Cardiac fibroblast (primary cell): ENCODE measurements around the gene MRPL14.

Experiments used
- DNase-seq, 2 donors: peaks; one replicate each; pipeline versions ENCODE4 v3.0.0 to v3.0.0-alpha.2; 2010; ENCODE audit warnings: low read depth in 2 of 2
- H3K4me3 ChIP-seq, 2 donors: replicated peaks in 1 of 2; 1 replicate in 1 of 2; 2 replicates in 1 of 2; pipeline ENCODE4 v1.5.1; 2011; ENCODE audit warnings: low read depth in 2 of 2, low read length in 2 of 2, mild to moderate bottlenecking in 2 of 2, moderate library complexity in 1 of 2
- CTCF ChIP-seq: IDR thresholded peaks from one replicate; pipeline ENCODE4 v1.5.1; 2011; ENCODE audit warnings: low read depth, mild to moderate bottlenecking, low read length, inconsistent platforms

MRPL14 gene

DNA sequence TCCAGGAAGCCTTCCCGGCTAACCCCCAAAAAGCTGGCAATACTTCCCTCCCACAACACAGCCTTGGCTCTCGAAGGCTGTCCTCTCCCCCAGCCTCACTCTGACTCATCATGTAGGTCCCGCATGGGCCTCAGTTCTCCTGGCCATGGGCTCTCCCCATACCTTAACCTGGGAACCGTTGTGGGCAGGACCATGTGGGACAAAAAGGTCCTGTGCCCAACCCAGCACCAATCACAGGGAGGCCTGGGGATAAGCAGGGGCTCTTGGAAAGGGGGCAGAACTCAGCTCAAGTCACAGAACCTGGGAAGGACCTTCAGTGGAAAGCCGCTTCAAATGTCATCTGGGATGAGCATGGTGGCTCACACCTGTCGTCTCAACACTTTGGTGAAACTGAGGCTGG lies 45.5 kb downstream of the MRPL14 start:
- DNase-seq, result no peak
- TF ChIP-seq CTCF, result no peak
- no peak overlapping the region for H3K4me3 ChIP-seq

GRCh38 chr6:44080561-44081521 lies 46.4 kb downstream of the MRPL14 start:
- DNase-seq, result no peak
- TF ChIP-seq CTCF, result no peak
- H3K4me3 ChIP-seq, result no peak overlapping the region

DNA sequence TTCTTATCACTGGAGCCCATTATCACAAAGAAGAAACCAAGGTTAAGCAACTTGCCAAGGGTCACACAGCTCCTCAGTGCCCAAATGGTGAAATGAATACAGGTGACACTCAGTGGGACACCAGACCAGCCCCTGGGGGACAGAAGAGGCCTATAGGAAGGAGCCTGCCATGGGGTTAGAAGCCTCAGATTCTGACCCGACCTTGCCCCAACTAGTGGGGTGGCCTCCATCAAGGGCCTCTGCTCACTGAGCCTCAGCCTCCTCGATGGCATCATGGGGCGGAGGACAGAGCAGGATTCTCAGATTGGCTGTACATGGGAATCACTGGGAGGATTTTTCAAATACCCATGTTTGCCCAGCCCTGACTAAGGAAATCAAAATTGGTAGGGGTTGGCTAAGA lies 47.6 kb downstream of the MRPL14 start:
- DNase-seq, result no peak
- TF ChIP-seq CTCF, result no peak
- no peak overlapping the region for H3K4me3 ChIP-seq

DNA sequence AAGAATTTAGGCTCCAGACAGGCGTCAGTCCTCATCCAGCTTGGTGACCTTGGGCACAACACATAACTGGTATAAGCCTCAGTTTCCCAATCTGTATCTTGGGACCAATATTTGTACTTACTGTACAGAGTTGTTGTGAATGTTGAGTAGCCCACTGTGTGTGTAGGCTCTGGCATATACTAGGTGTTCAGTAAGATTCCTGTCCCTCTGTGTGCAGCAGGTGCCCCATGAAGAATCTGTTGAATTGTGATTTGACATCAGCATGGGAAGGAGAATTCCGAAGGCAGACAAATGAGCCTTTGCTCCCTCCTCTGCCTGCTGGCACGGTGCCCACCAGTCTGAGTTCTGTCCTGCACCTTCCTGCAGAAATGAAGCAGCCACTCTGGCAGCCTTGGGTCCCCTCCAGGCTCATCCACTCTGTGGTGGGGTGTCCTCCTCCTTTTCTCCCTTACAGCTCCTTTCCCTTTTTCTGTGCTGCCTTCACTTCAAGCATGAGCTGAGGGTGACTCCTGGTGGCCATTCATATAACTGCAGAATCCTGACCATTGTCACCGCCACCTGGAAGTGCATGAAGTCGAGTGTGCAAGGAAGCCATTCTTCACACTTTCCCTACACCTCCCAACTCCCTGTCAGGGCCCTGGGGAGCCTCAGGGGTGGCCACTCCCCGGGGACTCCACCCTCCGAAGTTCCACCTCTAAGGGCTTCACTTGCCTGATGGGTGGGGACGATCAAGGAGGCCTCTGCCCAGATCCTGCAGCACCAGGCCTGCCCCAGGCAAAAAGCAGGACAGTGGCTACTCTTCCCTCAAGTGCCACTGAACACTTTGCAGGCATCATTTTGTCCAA lies 48.2 kb downstream of the MRPL14 start:
- TF ChIP-seq CTCF, result peak; percentile 88
- peak; percentile 77 to 81 for DNase-seq
- H3K4me3 ChIP-seq, result no peak overlapping the region

DNA sequence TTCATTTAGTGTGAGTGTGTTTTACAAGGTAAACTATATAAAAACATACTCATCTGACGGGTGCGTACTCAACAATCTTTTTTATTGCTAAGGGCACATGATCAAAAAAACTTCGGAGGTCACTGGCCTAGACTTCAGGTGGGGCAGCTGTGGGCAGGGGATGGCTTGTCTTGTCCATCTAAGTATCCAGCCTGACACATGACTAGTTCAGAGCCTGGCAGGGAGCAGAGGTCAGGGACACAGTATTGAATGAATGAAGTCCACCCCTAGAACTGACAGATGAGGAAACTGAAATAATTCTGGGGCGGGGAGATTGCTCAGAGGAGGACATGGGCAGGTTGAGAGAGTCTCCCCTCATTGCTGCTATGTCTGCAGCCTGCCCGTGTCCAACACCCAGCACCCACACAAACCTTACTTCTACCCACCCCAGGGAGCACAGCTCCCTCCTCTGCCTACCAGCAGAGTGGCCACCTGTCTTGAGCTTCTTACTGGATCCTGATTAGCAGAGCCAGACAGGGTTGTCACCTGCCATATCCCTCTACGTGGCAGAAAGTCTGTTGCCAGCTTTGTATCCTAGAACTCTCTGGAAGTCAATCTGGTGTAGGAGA lies 48.9 kb downstream of the MRPL14 start:
- no peak for TF ChIP-seq CTCF
- no peak for DNase-seq
- no peak overlapping the region for H3K4me3 ChIP-seq

DNA sequence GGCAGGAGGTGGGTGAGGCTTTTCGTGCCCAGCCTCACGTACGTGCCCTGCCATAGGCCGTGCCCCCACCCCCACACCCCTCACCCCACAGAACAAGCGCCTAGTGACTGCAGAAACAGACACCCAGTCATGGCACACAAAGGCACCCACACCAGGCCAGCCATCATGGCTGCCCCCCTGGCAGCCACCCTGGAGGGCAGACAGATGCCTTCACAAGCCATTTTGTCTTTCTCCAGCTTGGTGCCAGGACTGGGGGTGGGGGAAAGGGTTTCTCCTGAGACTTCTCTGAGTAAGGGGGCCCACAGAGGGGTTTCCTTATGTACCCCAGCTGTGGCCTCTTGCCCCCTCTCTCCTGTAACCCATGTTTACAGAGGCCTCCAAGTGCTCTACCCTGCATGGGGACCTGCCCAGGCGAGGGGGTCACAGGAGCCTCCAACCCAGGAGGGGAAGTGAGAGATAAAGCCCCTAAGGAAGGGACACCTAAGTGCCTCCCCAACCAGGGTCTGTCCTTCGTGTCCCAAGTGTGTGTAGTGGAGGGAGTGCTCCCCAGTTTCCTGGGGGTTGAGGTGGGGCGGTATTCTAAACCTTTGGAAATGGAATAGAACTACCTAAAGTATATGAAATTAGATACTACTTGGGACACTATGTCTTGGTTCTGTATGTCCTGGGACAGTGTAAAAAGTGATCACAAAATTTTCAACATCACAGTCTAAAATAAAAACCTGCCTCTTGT lies 49.9 kb downstream of the MRPL14 start:
- no peak overlapping the region for H3K4me3 ChIP-seq
- no peak for DNase-seq
- no peak for TF ChIP-seq CTCF
